ENCODE results near the gene PDAP1.
A peak's percentile ranks its signal among the peaks of the same experiment; 100 is the strongest.
"Not testable (repeated sequence)": the region's sequence is repeated elsewhere in the genome, so short reads cannot be mapped to it uniquely, and the experiment has no call there.

PDAP1 gene

GRCh38 chr7:99374111-99375064 is 34.0 kb downstream of the PDAP1 start, which contains the start of gene ARPC1B:
Gene ARPC1B (plus strand): TSS chr7:99374730. CDS start chr7:99385715, 10,985 bp downstream.
- peak; percentile 43 for DNase-seq

- no peak for DNase-seq
Observed at GRCh38 chr7:99373091-99374066, 35.0 kb downstream of the PDAP1 start.

GRCh38 chr7:99372275-99373090 is 35.9 kb downstream of the PDAP1 start:
- no peak for DNase-seq

- DNase-seq, result no peak
Observed at GRCh38 chr7:99371376-99371920, 36.9 kb downstream of the PDAP1 start.

GRCh38 chr7:99369767-99370391 is 38.5 kb downstream of the PDAP1 start:
- DNase-seq, result no peak

GRCh38 chr7:99368750-99369389 is 39.5 kb downstream of the PDAP1 start:
- DNase-seq, result no peak

- no peak for DNase-seq
Observed at GRCh38 chr7:99366646-99367045, 41.8 kb downstream of the PDAP1 start.

- DNase-seq, result no peak
Observed at GRCh38 chr7:99365318-99366141, 42.9 kb downstream of the PDAP1 start.

- no peak for DNase-seq
Observed at GRCh38 chr7:99363286-99363685, 45.1 kb downstream of the PDAP1 start.

- DNase-seq, result no peak
Observed at GRCh38 chr7:99362801-99363200, 45.6 kb downstream of the PDAP1 start.

- DNase-seq, result no peak
Observed at GRCh38 chr7:99359465-99360154, 48.8 kb downstream of the PDAP1 start.

GRCh38 chr7:99358521-99358920 is 49.9 kb downstream of the PDAP1 start:
- not testable (repeated sequence) for DNase-seq

- DNase-seq, result no peak
Observed at GRCh38 chr7:99357701-99358490, 50.5 kb downstream of the PDAP1 start.

- no peak for DNase-seq
Observed at GRCh38 chr7:99355098-99355497, 53.3 kb downstream of the PDAP1 start.

GRCh38 chr7:99352247-99352646 is 56.1 kb downstream of the PDAP1 start:
- DNase-seq, result no peak

GRCh38 chr7:99350641-99351040 is 57.8 kb downstream of the PDAP1 start:
- DNase-seq, result not testable (repeated sequence)
